HG02938 (cell line): ENCODE data around the gene SLMAP.
"Not testable (repeated sequence)": the region's sequence is repeated elsewhere in the genome, so short reads cannot be mapped to it uniquely, and the experiment has no call there.

Experiments
- ATAC-seq: cut with Tn5 transposase; IDR thresholded peaks from one replicate; pipeline ENCODE4 v1.9.1; 2021; ENCODE audit warnings: mild to moderate bottlenecking, moderate library complexity; ENCODE audit not compliant: unreplicated experiment

SLMAP gene

GRCh38 chr3:57822686-57823085 is 66.6 kb downstream of the SLMAP start:
- no peak for ATAC-seq

- no peak for ATAC-seq
These were observed 69.0 kb downstream of the SLMAP start for GRCh38 chr3:57825116-57825515.

- ATAC-seq: no peak
These were observed 70.3 kb downstream of the SLMAP start for GRCh38 chr3:57826245-57826951.

GRCh38 chr3:57826952-57827723 is 71.0 kb downstream of the SLMAP start:
- ATAC-seq: no peak

- no peak for ATAC-seq
These were observed 71.6 kb downstream of the SLMAP start for GRCh38 chr3:57827757-57828156.

- no peak for ATAC-seq
These were observed 76.4 kb downstream of the SLMAP start for GRCh38 chr3:57832486-57832885.

GRCh38 chr3:57832900-57833313 is 76.8 kb downstream of the SLMAP start:
- ATAC-seq: no peak

- ATAC-seq: no peak
These were observed 77.7 kb downstream of the SLMAP start for GRCh38 chr3:57833763-57834162.

- no peak for ATAC-seq
These were observed 81.6 kb downstream of the SLMAP start for GRCh38 chr3:57837686-57838085.

- no peak for ATAC-seq
These were observed 82.5 kb downstream of the SLMAP start for GRCh38 chr3:57838627-57839026.

GRCh38 chr3:57840473-57840872 is 84.4 kb downstream of the SLMAP start:
- no peak for ATAC-seq

GRCh38 chr3:57841818-57842217 is 85.7 kb downstream of the SLMAP start:
- no peak for ATAC-seq

GRCh38 chr3:57848177-57848738 is 92.1 kb downstream of the SLMAP start:
- no peak for ATAC-seq

- no peak for ATAC-seq
These were observed 95.2 kb downstream of the SLMAP start for GRCh38 chr3:57851304-57851703.

GRCh38 chr3:57852896-57853295 is 96.8 kb downstream of the SLMAP start:
- ATAC-seq: no peak

GRCh38 chr3:57855281-57855680 is 99.2 kb downstream of the SLMAP start:
- ATAC-seq: no peak

GRCh38 chr3:57855943-57856342 is 99.8 kb downstream of the SLMAP start:
- no peak for ATAC-seq

GRCh38 chr3:57856675-57857074 is 100.6 kb downstream of the SLMAP start:
- no peak for ATAC-seq

GRCh38 chr3:57862894-57863293 is 106.8 kb downstream of the SLMAP start:
- no peak for ATAC-seq

GRCh38 chr3:57863380-57863779 is 107.3 kb downstream of the SLMAP start:
- ATAC-seq: no peak

GRCh38 chr3:57864853-57865252 is 108.7 kb downstream of the SLMAP start:
- no peak for ATAC-seq

GRCh38 chr3:57869110-57869509 is 113.0 kb downstream of the SLMAP start:
- ATAC-seq: not testable (repeated sequence)
